G401 (cell line): ENCODE results near the gene DNAJB1. TPM values are rescaled to one million over a fixed set of nuclear protein-coding genes. Genes with fewer than 3 reads are reported as not detected.

Experiments
- DNase-seq: peaks from one replicate; pipeline ENCODE4 v3.0.0-alpha.2; 2015; ENCODE audit warnings: low spot score
- in situ Hi-C: cut with HindIII; loops from 2 replicates; pipeline ENCODE4 v1.10.0; 2016; ENCODE audit warnings: low sequenced_read_pairs, mixed read lengths
- total RNA-seq: library from RNA; depleted of rRNA; stranded (reverse); fragments of >200 nt; shearing (Covaris generic); gene quantifications from 2 replicates; pipeline ENCODE4 v1.2.3, GENCODE V29; 2014

DNAJB1 gene
- total RNA-seq, 1 experiment from 2014 or later, result 117 TPM

DNA sequence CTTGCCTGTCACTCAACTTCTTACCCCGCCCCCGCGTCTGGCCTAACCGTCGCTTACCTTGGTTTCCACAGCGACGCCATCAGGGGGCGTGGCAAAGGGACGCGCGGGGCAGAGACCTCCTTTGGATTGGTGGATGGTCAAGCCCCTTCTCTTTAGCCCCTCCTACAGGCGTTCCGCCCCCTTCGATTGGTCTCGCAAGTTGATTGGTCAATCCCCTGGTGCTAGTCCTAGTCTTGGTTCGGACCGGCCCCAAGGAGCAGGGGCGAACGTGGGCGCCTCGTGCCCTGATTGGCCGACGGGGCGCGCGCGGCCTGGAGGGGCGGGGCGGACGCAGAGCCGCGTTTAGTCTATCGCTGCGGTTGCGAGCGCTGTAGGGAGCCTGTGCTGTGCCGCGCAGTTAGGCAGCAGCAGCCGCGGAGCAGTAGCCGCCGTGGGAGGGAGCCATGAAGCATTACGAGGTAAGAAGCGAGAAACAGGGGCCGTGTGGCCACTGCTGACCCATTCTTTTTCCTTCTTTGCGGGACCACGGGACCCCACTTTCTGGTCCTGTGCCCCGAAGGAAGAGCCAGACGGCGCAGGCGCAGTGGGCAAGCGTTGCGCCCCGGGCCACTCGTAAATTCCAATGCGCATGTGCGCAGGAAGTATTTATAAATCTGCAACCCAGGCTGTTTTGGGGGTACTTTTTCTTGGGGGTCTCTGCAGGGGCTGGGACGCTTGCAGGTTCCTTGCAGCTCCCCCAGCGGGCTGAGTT, 11.2 kb upstream of the DNAJB1 start, which contains the start of gene TECR:
Gene TECR (plus strand): TSS at position 341 of the 751 bp plus-strand sequence. CDS start 103 bp downstream, at position 444.
- peak; percentile 100 for DNase-seq
- in situ Hi-C loops, result no loop called here

DNA sequence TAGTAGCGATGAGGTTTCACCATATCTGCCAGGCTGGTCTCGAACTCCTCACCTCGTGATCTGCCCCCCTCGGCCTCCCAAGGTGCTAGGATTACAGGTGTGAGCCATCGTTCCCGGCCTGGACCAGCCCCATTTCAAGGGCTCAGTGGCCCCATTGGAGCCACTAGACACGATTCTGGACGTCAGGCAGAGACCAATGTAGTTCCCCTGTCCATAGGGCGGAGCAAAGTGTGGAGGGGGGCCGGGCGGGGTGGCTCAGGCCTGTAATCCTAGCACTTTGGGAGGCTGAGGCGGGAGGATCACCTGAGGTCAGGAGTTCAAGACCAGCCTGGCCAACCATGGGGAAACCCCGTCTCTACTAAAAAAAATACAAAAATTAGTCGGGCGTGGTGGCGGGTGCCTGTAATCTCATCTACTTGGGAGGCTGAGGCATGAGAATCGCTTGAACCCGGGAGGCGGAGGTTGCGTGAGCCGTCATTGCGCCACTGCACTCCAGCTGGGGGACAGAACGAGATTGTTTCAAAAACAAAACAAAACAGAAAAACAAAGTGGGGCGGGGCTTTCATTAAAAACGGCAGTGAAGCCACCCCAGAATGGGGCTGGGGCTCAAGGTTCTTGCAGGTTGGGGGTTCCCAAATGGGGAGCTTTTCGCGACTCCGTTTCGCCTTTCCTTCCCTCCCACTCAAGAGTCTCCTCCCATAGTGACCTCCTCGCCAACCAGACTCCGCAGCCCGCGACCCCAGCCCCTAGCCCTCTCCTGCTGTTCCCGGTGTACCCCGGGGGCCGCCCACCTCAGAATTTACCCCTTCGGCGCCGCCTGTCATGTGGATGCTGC, 10.4 kb upstream of the DNAJB1 start:
- DNase-seq, result no peak
- in situ Hi-C loops, result no loop called here

DNA sequence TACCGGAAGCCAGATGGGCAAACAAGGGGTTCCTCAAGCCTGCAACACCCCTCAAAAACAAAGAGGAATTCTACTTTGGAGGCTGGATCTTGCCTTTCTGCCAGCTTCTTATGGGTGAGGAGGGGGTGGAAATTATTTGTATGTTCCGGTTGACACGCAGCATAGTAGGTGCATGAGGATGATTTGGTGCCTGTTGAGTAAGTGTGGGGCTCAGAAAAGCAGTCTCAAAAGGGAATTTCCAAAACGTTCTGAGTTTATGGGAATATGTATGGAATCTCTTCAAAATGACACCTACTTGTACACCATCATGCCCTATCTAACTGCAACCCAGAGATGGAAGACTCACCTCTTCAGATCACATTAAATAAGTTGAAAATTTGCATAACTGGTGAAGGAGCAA, 8.2 kb upstream of the DNAJB1 start:
- no peak for DNase-seq
- in situ Hi-C loops, result no loop called here

DNA sequence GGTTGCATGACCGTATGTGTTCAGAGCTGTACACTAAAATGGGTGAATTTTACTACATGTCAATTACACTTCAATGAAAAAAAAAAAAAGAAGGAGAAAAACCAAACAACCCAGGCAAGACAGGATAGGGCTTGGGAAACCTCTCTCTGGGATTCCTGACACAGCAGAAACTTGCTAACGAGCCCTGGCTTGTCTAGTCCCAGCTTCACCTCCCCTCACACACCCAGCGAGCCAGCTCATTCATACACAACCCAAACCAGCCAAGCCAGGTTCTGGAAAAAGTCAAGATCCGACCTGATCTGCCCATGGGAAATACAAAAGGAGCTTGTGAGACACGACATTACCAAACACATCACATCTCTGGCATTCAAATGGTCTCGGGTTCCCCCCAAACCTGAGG, 7.5 kb upstream of the DNAJB1 start:
- in situ Hi-C loops, result no loop called here
- DNase-seq, result no peak

DNA sequence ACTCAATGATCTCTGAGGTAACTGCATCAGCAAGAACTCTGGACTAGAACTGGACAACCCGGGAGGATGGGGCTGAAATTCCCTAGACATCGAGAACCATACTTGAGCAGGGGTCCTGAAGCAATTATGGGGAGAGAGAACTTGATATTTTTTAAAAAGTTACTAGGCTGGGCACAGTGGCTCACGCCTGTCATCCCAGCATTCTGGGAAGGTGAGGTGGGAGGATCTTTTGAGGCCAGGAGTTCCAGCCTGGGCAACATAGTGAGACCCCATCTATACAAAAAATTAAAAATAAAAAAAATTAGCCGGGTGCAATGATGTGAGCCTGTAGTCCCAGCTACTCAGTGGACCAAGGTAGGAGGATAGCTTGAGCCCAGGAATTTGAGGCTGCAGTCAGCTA, 2.3 kb upstream of the DNAJB1 start:
- in situ Hi-C loops, result no loop called here
- DNase-seq, result no peak

DNA sequence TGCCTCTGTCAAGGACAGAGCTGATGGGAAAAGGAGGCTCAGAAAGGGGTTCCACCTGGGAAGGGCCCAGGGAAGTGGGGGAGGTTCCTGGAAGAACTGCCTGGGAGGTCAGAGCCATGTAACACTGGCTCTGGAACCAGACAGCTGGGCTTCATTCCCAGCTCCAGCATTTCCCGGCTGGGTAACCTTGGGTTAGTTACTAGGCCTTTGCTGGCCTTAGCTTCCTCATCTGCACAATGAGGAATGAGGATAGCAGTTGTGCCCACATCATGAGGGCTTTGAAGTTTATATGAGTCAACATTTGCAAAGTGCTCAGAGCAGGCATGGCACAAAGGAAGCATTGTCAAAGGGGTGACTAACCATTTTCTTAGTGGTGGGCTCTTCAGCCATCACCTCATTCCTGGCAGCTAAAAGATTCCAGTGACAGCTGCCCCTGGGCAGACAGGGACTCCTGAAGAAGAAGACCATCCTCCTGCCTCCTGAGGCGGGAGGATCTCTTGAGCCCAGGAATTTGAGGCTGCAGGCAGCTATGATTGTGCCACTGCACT, 1.7 kb upstream of the DNAJB1 start:
- DNase-seq, result no peak
- in situ Hi-C loops, result no loop called here

DNA sequence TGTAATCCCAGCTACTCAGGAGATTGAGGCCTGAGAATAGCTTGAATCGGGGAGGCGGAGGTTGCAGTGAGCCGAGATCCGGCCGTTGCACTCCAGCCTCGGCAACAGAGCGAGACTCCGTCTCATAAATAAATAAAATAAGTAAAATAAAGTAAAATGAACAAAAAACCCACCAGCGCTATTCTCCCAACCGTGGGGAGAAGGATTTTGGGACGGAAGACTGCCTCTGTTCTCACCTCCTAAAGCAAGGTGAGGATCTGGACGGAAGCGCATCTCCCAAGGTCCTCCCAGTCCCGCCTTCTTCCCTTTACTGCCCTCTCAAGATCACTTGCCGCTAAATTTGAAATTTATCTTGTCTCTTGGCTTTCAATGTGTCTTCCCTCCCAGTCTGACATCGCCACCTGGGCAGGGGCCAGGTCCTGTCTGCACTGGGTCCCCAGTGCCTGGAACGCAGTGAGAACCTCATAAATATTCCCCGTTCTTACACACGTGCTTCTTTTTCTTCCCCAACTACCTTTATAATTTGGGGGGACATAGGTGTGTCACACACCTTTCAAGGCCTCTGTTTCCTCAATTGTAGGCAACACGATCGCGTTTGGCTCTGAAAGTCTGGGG, 1.2 kb upstream of the DNAJB1 start:
- in situ Hi-C loops, result no loop called here
- no peak for DNase-seq

DNA sequence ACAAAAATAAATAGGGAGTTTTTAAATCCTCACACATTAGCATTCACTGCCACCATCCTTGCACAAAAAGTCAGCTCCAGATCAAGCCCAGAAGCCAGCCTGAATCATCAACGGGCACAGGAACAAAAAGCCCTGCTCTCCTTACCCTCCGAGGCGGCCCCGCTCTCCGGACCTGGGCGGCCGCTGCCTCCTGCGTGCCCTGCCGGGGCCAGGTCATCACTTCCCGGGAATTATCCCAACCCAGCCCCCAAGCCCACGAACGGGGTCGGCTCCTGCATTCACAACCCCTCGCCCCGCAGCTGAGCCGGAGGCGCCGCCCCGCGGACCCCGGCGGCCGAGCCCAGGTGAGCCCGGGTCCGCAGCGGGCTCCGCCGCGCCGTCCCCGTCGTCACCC, 754 bp downstream of the DNAJB1 start:
- peak; percentile 41 for DNase-seq
- in situ Hi-C loops, result no loop called here

DNA sequence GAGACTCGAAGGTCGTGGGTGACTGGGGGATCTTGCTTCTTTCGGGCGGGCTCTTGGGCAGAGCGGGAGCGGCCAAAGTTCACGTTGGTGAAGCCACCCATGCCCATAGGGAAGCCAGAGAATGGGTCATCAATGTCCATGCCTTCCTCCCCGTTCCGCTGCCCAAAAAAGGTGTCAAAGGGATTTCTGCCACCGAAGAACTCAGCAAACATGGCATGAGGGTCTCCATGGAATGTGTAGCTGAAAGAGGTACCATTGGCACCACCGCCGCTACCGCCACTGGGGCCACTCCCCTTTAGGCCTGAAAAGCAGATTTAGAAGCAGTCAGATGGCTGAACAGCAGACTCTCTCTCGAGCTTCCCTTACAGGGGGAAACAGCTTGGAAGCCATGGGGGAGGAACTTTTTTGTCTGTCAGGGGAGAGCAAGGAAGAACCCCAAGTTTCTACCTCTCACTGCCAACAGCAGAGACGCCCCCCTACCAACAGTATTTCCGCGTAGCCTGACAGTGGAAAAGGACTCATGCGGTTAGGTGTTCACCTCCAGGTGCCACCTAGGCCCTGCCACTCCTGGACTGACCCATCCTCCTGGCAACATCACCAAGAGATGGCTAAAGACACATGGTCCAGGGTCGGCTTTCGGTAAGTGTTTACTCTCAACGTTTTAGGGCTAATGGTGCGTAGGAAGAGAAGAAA, 1.3 kb downstream of the DNAJB1 start:
- in situ Hi-C loops, result no loop called here
- no peak for DNase-seq

DNA sequence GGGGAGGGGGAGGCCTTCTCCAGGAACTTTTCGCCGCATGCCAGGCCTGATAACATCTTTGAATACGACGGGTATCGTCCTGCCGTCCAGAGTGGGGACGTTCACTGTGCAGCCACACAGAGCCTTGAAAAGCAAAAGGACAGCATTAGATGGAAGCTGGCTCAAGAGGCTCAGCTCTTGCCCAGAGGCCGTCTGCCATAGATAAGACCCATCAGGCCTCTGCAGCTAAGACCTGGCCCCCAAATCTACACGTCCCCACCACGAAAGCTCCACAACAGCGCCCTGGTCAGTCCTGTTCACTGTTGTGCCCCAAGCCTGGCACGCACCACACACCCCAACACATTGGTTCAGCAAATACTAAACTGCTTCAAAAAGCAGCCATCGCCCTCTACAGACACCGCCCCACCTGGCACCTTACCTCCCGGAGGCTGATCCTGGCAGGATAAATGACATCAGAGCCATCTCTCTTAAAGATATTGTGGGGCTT, 2.1 kb downstream of the DNAJB1 start:
- in situ Hi-C loops, result no loop called here
- DNase-seq, result peak; percentile 58

DNA sequence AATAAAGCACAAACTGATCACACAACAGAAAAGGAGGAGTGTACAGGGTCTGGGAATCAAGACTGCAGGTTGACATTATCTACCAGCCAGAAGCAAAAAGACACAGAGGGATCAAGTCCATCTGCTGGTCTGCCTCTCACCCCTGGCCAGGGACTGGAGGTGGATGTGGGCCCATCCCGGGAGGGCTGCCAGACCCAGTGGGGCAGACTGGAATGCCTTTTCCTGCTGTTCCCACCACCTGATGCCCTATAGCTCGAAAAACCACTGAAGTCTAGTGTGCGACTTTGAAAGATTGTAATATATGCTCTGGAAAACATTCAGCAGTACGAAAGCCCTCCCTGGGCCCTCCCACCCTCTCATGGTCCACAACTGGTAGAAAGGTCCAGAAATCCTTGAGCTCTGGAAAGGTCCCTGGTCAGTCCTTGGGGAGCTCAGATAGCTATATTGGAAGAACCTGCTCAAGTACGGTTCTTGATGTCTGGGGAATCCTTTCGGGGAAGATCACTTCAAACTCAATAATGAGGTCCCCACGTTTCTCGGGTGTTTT, 2.6 kb downstream of the DNAJB1 start:
- in situ Hi-C loops, result no loop called here

DNA sequence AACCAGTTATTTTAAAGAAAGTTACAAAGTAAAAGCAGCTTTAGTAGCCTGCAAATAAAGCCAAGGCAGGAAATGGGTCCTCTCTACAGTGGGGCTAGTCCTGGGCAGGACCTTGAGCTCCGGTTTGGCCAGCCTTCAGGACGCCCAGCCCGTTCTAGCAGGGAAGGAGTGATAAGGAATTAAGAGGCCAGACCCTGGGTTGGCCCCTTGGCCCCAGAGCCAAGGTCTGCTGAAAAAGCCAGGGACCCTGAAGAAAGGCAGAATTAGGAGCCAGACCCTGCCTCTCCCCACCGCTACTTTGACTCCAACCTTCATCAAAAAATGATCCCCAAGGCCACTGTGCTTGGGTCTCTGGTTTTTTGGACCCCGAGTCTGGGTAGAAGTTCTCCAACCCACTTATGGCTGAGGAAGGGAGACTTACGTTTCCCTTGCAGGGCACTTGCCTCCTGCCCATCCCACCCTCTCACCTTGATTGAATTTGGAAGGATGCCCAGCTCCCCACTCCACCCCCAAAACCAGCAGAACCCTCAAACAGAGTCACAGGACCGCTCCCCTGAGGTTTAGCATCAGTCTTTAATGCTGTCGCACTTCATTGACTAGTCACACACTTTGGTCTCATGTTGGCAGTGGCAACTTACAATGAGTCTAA, 3.9 kb downstream of the DNAJB1 start:
- in situ Hi-C loops, result no loop called here
- DNase-seq, result no peak

More for the DNA sequence above, 2.6 kb downstream of the DNAJB1 start:
- no peak for DNase-seq

DNA sequence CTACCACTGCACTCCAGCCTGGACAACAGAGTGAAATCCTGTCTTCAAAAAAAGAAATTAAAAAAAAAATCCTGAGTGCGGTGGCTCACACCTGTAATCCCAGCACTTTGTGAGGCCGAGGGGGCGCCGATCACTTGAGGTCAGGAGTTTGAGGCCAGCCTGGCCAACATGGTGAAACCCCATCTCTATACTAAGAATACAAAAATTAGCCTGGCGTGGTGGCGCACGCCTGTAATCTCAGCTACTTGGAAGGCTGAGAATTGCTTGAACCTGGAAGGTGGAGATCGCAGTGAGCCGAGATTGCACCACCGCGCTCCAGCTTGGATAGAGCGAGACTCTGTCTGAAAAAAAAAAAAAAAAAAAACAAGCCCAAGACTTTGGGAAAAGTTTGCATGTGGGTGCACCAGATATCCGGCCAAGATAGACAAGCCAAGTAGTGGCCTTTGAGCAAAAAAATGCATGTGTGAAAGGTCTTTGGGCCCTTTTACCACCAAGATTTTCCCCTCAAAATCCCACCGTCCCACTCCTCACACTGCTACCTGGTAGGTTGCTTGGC, 5.7 kb downstream of the DNAJB1 start:
- in situ Hi-C loops, result no loop called here
- no peak for DNase-seq

DNA sequence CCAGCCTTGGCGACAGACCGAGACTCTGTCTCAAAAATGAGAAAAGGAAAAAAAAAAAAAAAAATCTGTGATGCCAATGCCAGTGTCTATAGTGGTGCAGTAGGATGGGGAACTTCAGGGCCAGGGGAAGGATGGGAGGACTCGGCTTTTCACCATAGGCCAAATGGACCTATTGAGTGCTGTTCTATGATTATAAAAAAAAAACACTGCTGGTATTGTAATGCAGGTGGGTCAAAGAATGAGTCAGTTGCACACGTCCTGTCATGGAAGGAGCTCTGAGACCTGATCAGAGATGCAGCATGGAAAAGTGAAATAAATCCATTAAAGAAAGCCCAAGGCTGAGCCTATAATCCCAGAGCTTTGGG, 7.0 kb downstream of the DNAJB1 start:
- in situ Hi-C loops, result no loop called here

DNA sequence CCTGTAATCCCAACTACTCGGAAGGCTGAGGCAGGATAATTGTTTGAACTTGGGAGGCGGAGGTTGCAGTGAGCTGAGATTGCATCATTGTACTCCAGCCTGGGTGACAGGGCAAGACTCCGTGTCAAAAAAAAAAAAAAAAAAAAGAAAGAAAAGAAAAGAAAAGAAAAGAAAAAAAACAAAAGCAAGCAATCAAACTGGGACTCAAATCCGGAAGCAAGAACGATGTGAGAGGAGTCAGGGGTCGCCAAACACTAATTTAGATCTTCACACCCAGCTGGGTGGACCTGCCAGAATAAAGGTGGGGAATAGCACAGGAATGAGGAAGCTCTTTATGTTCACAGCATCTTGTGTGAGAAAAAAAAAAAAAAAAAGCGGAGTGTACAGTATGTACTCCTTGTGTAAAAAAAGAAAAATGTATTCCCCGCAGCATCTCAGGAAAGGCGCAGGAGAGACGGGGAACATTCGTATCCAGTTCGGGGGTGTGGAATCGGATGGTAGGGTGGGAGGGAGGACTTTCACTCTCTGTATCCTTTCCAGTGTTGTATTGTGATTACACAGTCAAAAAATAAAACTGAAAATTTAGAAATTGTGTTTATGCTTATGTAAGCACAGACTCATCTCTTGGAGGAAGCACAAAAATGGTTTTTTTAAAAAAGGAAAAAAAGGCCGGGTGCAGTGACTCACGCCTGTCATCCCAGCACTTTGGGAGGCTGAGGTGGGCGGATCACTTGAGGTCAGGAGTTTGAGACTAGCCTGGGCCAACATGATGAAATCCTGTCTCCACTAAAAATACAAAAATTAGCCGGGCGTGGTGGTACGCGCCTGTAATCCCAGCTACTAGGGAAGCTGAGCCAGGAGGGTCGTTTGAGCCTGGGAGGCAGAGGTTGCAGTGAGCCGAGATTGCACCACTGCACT, 7.6 kb downstream of the DNAJB1 start:
- in situ Hi-C loops, result no loop called here
- DNase-seq, result no peak

More for the DNA sequence above, 7.0 kb downstream of the DNAJB1 start:
- DNase-seq, result no peak

DNA sequence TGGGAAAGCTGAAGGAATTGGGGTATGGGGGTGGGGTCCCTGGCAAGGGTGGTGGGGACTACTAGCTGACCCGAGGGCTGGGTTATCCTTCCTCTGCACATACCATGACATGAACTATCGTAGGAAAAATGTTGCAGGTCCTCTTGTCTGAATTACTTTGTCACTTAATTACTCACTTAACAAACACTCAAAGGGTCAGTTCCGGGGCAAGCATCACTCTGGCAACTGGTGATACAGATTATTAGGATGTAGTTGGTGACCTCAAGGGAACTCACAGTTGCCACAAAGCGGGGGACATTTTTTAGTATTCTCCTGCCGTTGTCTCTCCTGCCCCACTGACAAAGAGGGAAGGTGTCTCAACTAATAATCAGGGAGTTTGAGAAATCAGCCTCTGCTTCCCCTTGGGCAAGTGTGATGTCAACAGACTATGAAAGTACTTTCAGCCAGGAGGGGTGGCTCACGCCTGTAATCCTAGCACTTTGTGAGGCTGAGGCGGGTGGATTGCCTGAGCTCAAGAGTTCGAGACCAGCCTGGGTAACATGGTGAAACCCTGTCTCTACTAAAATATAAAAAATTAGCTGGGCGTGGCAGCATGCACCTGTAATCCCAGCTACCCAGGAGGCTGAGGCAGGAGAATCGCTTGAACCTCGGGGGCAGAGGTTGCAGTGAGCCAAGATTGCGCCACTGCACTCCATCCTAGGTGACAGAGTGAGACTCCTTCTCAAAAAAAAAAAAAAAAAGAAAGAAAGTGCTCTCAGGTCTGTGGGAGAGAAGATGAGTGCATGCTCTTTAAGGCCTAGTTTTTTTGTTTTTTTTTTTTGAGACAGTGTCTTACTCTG, 10.3 kb downstream of the DNAJB1 start:
- in situ Hi-C loops, result no loop called here
- no peak for DNase-seq
